ENCODE measurements around the gene AP3M1.

The AP3M1 gene

GRCh38 chr10:74077416-74077815 lies 73.2 kb downstream of the AP3M1 start:
- no peak for DNase-seq

DNA sequence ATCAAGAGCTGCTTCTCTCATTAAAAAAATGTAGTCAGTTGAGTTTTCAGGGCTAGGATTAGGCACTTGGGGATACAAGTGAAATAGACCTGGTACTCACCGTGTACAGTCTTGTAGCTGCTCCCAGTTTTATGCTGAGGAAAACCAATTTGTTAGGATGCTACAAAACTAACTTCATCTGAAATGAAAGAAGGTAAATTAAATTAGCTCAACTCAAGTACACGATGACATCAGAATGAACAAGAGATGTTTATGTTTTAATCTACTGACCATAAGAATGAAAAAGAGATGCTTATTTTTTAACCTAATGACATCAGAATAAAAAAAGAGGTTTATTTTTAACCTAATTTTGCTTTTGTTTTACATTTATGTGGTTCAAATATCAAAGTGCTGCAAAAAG lies 73.7 kb downstream of the AP3M1 start:
- no peak for DNase-seq

DNA sequence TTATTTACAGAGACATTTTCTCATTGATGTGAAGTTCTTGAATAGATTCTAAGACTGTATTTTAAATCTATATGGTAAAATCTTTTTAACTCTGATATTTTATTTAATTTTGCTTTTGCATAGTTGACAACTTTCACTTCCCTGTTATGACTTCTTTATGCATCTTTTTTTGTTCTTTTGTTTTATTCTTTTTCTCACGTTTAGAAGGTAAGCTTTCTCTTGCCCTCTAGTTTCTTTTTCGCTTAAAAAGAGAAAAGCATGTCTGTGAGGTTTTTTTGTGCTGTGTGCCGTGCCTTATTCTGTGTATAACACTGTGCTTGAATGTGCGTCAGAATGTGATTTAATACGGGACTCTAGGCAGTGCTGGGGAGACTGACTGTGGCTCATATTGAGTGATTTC lies 74.7 kb downstream of the AP3M1 start:
- no peak for DNase-seq

GRCh38 chr10:74072503-74072902 lies 78.1 kb downstream of the AP3M1 start:
- DNase-seq = no peak

DNA sequence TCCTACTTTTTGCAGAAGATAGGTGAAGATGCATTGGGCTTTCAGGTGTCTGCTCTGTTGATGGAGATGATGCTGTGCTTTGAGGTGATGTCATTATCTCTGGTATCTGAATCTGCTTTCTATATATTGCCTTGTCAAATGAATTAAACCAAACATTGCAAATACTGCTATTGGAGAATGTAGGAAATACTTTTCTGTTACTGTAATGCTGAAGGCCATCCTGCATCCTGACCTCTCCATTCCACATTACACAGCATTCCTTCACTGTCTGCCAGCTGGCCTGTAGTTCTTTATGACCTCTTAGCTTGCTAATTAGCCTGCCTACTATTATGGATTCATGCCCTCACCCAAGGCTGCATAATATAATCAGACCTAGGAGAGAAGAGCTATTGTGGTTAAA lies 79.5 kb downstream of the AP3M1 start:
- DNase-seq = no peak
